ENCODE results near the gene OPTC.

The OPTC gene

GRCh38 chr1:203493901-203494300, at the start of gene OPTC:
TSS of gene OPTC (plus strand) at chr1:203494153. CDS start at chr1:203496006, 1,853 bp downstream.
- DNase-seq (ENCODE audit: low spot score) = no peak

- DNase-seq (ENCODE audit: low spot score) = no peak
Observed at GRCh38 chr1:203444171-203444576, 49.8 kb upstream of the OPTC start.

GRCh38 chr1:203447151-203447550, 46.8 kb upstream of the OPTC start:
- no peak for DNase-seq (ENCODE audit: low spot score)

- peak; percentile 38 for DNase-seq (ENCODE audit: low spot score)
Observed at GRCh38 chr1:203447598-203447997, 46.4 kb upstream of the OPTC start.

- no peak for DNase-seq (ENCODE audit: low spot score)
Observed at GRCh38 chr1:203448521-203449061, 45.4 kb upstream of the OPTC start.

- no peak for DNase-seq (ENCODE audit: low spot score)
Observed at GRCh38 chr1:203450001-203450400, 44.0 kb upstream of the OPTC start.

GRCh38 chr1:203450479-203451149, 43.3 kb upstream of the OPTC start:
- no peak for DNase-seq (ENCODE audit: low spot score)

GRCh38 chr1:203451836-203452784, 41.8 kb upstream of the OPTC start:
- DNase-seq (ENCODE audit: low spot score) = no peak

- DNase-seq (ENCODE audit: low spot score) = no peak
Observed at GRCh38 chr1:203453016-203453415, 40.9 kb upstream of the OPTC start.

- DNase-seq (ENCODE audit: low spot score) = no peak
Observed at GRCh38 chr1:203453616-203454015, 40.3 kb upstream of the OPTC start.

- no peak for DNase-seq (ENCODE audit: low spot score)
Observed at GRCh38 chr1:203454986-203455471, 38.9 kb upstream of the OPTC start.

GRCh38 chr1:203455706-203456105, 38.2 kb upstream of the OPTC start:
- no peak for DNase-seq (ENCODE audit: low spot score)

- no peak for DNase-seq (ENCODE audit: low spot score)
Observed at GRCh38 chr1:203456577-203456976, 37.4 kb upstream of the OPTC start.

GRCh38 chr1:203458078-203458477, 35.9 kb upstream of the OPTC start:
- DNase-seq (ENCODE audit: low spot score) = no peak

- no peak for DNase-seq (ENCODE audit: low spot score)
Observed at GRCh38 chr1:203459671-203460201, 34.2 kb upstream of the OPTC start.

GRCh38 chr1:203461717-203462116, 32.2 kb upstream of the OPTC start:
- no peak for DNase-seq (ENCODE audit: low spot score)

GRCh38 chr1:203462143-203462542, 31.8 kb upstream of the OPTC start:
- no peak for DNase-seq (ENCODE audit: low spot score)

- no peak for DNase-seq (ENCODE audit: low spot score)
Observed at GRCh38 chr1:203462878-203463277, 31.1 kb upstream of the OPTC start.

- no peak for DNase-seq (ENCODE audit: low spot score)
Observed at GRCh38 chr1:203463469-203464062, 30.4 kb upstream of the OPTC start.

GRCh38 chr1:203464226-203464625, 29.7 kb upstream of the OPTC start:
- no peak for DNase-seq (ENCODE audit: low spot score)

GRCh38 chr1:203464743-203465142, 29.2 kb upstream of the OPTC start:
- DNase-seq (ENCODE audit: low spot score) = no peak
